Right cardiac atrium (tissue), 5 donors: ENCODE data around the gene RCE1. TPM values are rescaled to one million over a fixed set of nuclear protein-coding genes. Genes with fewer than 3 reads are reported as not detected.
A peak's percentile ranks its signal among the peaks of the same experiment; 100 is the strongest.
"Not testable (repeated sequence)": the region's sequence is repeated elsewhere in the genome, so short reads cannot be mapped to it uniquely, and the experiment has no call there.

Experiments used
- ATAC-seq, 2 donors: fragments of 200-7000 bp; cut with Tn5 transposase; one replicate each; pipeline versions ENCODE4 v1.8.0 to v1.9.1; 2020; ENCODE audit warnings: moderate library complexity in 2 of 2, mild to moderate bottlenecking in 1 of 2
- DNase-seq, 3 donors: peaks; one replicate each; pipeline ENCODE4 v3.0.0-alpha.2; 2020
- H3K27ac ChIP-seq: one replicate; pipeline ENCODE4 v1.5.1; 2013; ENCODE audit warnings: mild to moderate bottlenecking, low read length, control low read depth, moderate library complexity
- H3K27me3 ChIP-seq: one replicate; pipeline ENCODE4 v1.6.1; 2013; ENCODE audit not compliant: control insufficient read depth, insufficient read depth
- H3K4me1 ChIP-seq: one replicate; pipeline ENCODE4 v1.6.1; 2013; ENCODE audit warnings: low read length; ENCODE audit not compliant: control insufficient read depth, insufficient read depth
- H3K4me3 ChIP-seq: one replicate; pipeline ENCODE4 v1.5.1; 2013; ENCODE audit warnings: low read length, control low read depth
- H3K9me3 ChIP-seq: one replicate; pipeline ENCODE4 v1.6.1; 2013; ENCODE audit warnings: low read length; ENCODE audit not compliant: control insufficient read depth
- WGBS: extraction: QIAGEN DNeasy Blood & Tissue Kit; methylation state at CpG from one replicate; pipeline ENCODE4 v1.1.7; 2013; 5-methylcytosine and 5-hydroxymethylcytosine counted together
- intact Hi-C, 4 donors: fragments of 100-400 bp; cut with DNase I; formaldehyde crosslinking; loops; one replicate each; pipeline versions ENCODE4 v1.11.0 to v1.14.0; 2022 to 2023
- polyA plus RNA-seq: library from polyadenylated mRNA; stranded (reverse); fragments of 200-250 nt; gene quantifications from one replicate; pipeline ENCODE4 v1.2.3, GENCODE V29; 2013
- total RNA-seq, 4 donors: library from RNA; stranded (reverse); fragmentation: NEBNext Ultra II Directional; extraction: Animal tissue kit (Norgen Biotek cat#: 25700); gene quantifications; one replicate each; pipeline ENCODE4 v1.2.1, GENCODE V29; 2021
- donor health status: healthy with polysubstance abuse.
- donor health status: DM: no; HTN: yes; CAD: no.
- donor health status: DM: no; HTN: no; CAD: no.
- donor health status: DM: no; HTN: yes; CAD: no; lungs with severe emphysema.
- donor health status: DM: yes; HTN: yes; CAD: no.

RCE1 gene
- total and polyA plus RNA-seq, 5 donors, result 4.8 to 9.4 (median 6.4) TPM

GRCh38 chr11:66823700-66824099, 19.5 kb upstream of the RCE1 start:
- no peak overlapping the region for H3K27ac ChIP-seq
- ATAC-seq (no peak), DNase-seq (no peak)
- WGBS, result 97% methylated on average over 4 of the region's 4 CpGs
- intact Hi-C loops, result no loop called here
- H3K9me3 ChIP-seq, result no peaks in the 10 kb centered on the region
- no peaks in the 10 kb centered on the region for H3K4me1 ChIP-seq
- no peaks in the 10 kb centered on the region for H3K27me3 ChIP-seq
- H3K4me3 ChIP-seq, result no peak overlapping the region

GRCh38 chr11:66824573-66824972, 18.7 kb upstream of the RCE1 start:
- ATAC-seq, DNase-seq, H3K9me3 ChIP-seq, H3K27ac ChIP-seq, H3K27me3 ChIP-seq, intact Hi-C loops, H3K4me1 ChIP-seq, H3K4me3 ChIP-seq: not testable (repeated sequence)
- WGBS, result 98% methylated on average over 3 of the region's 4 CpGs

- DNase-seq, result no peak
- peak; percentile 8 to 17 for ATAC-seq
- 66% methylated on average over 4 of the region's 4 CpGs for WGBS
- H3K9me3 ChIP-seq, result no peaks in the 10 kb centered on the region
- no peak overlapping the region for H3K27ac ChIP-seq
- no peak overlapping the region for H3K4me3 ChIP-seq
- no peaks in the 10 kb centered on the region for H3K27me3 ChIP-seq
- intact Hi-C loops, result loop anchor here (2.0 to 10.0 kb wide), 6 partner anchors 140 to 430 kb away; no protein-coding TSS in a partner anchor
- H3K4me1 ChIP-seq, result no peaks in the 10 kb centered on the region
Measured at GRCh38 chr11:66834539-66834845, 8.7 kb upstream of the RCE1 start.

GRCh38 chr11:66834943-66835342, 8.3 kb upstream of the RCE1 start:
- H3K4me3 ChIP-seq, result no peak overlapping the region
- H3K4me1 ChIP-seq, result no peaks in the 10 kb centered on the region
- DNase-seq (no peak), ATAC-seq (no peak)
- intact Hi-C loops, result loop anchor here (2.0 to 10.0 kb wide), 6 partner anchors 140 to 430 kb away; no protein-coding TSS in a partner anchor
- H3K27me3 ChIP-seq, result no peaks in the 10 kb centered on the region
- no peak overlapping the region for H3K27ac ChIP-seq
- no peaks in the 10 kb centered on the region for H3K9me3 ChIP-seq
- 76% methylated on average over 5 of the region's 5 CpGs for WGBS

- no peaks in the 10 kb centered on the region for H3K9me3 ChIP-seq
- intact Hi-C loops, result loop anchor here in 3 of 4 donors (2.0 to 10.0 kb wide), 4 partner anchors 141 to 431 kb away; no protein-coding TSS in a partner anchor
- H3K4me1 ChIP-seq, result no peaks in the 10 kb centered on the region
- no peak for ATAC-seq
- no peak overlapping the region for H3K27ac ChIP-seq
- H3K27me3 ChIP-seq, result no peaks in the 10 kb centered on the region
- DNase-seq, result no peak
- WGBS, result 87% methylated on average over 12 of the region's 12 CpGs
- no peak overlapping the region for H3K4me3 ChIP-seq
Measured at GRCh38 chr11:66835768-66836405, 7.4 kb upstream of the RCE1 start.

- no peak for DNase-seq
- ATAC-seq, result no peak
- no peak overlapping the region for H3K4me3 ChIP-seq
- whole genome bisulfite sequencing, result 80% methylated on average over 4 of the region's 4 CpGs
- intact Hi-C loops, result no loop called here
- no peaks in the 10 kb centered on the region for H3K9me3 ChIP-seq
- H3K27ac ChIP-seq, result no peak overlapping the region
- H3K4me1 ChIP-seq, result peaks cover 5% of the 10 kb centered on the region
- no peaks in the 10 kb centered on the region for H3K27me3 ChIP-seq
Measured at GRCh38 chr11:66840317-66841091, 2.7 kb upstream of the RCE1 start.

- no peaks in the 10 kb centered on the region for H3K27me3 ChIP-seq
- no peak for ATAC-seq
- WGBS, result 86% methylated on average over 7 of the region's 7 CpGs
- no peaks in the 10 kb centered on the region for H3K9me3 ChIP-seq
- H3K4me3 ChIP-seq, result peak overlapping the region; percentile 78
- peaks cover 5% of the 10 kb centered on the region for H3K4me1 ChIP-seq
- no peak overlapping the region for H3K27ac ChIP-seq
- intact Hi-C loops, result no loop called here
- DNase-seq, result no peak
Measured at GRCh38 chr11:66841861-66842260, 1.4 kb upstream of the RCE1 start.

GRCh38 chr11:66842501-66842895, 743 bp upstream of the RCE1 start:
- DNase-seq (peak in 1 of 3 donors; percentile 17), ATAC-seq (no peak)
- Histone ChIP-seq H3K27ac (peak overlapping the region; percentile 68), H3K9me3 (no peaks in the 10 kb centered on the region), H3K4me1 (peaks cover 5% of the 10 kb centered on the region), H3K27me3 (no peaks in the 10 kb centered on the region), H3K4me3 (peak overlapping the region; percentile 78)
- 3% methylated on average over 11 of the region's 11 CpGs for WGBS
- intact Hi-C loops, result no loop called here

GRCh38 chr11:66843776-66844495, 695 bp downstream of the RCE1 start:
- peak in 1 of 3 donors; percentile 6 for DNase-seq
- Histone ChIP-seq H3K4me3 (peak overlapping the region; percentile 78), H3K27me3 (no peaks in the 10 kb centered on the region), H3K9me3 (no peaks in the 10 kb centered on the region), H3K4me1 (peaks cover 5% of the 10 kb centered on the region), H3K27ac (peak overlapping the region; percentile 76)
- 15% methylated on average over 16 of the region's 16 CpGs for WGBS
- intact Hi-C loops, result no loop called here
- no peak for ATAC-seq

- DNase-seq (peak in 1 of 3 donors; percentile 34), ATAC-seq (no peak)
- Histone ChIP-seq H3K4me3 (no peak overlapping the region), H3K27me3 (no peaks in the 10 kb centered on the region), H3K4me1 (peaks cover 5% of the 10 kb centered on the region), H3K27ac (no peak overlapping the region), H3K9me3 (no peaks in the 10 kb centered on the region)
- intact Hi-C loops, result no loop called here
- 88% methylated on average over 12 of the region's 12 CpGs for WGBS
Measured at GRCh38 chr11:66844496-66845142, 1.4 kb downstream of the RCE1 start.
